H1 (cell line): ENCODE results near the gene RPS3A. TPM values are rescaled to one million over a fixed set of nuclear protein-coding genes. Genes with fewer than 3 reads are reported as not detected.

ENCODE experiments used
- BCL11A ChIP-seq, 2 experiments: IDR thresholded peaks; one replicate each; pipeline ENCODE4 v1.6.1; 2011; ENCODE audit warnings: low read depth in 2 of 2, low read length in 2 of 2, mild to moderate bottlenecking in 2 of 2
- BRCA1 ChIP-seq: IDR thresholded peaks from 2 replicates; pipeline ENCODE4 v1.6.1; 2012; ENCODE audit warnings: low read depth, low read length, improper control_type of control experiment
- EGR1 ChIP-seq: IDR thresholded peaks from 2 replicates; pipeline ENCODE4 v1.6.1; 2011; ENCODE audit warnings: low read depth, low read length, borderline replicate concordance
- HDAC2 ChIP-seq, 2 experiments: fragments of 300-600 bp in 1 of 2; sonication (generic) in 1 of 2; IDR thresholded peaks; 2 replicates each; pipeline ENCODE4 v1.6.1; 2011 to 2012; ENCODE audit warnings: low read depth in 2 of 2, low read length in 2 of 2, mild to moderate bottlenecking in 2 of 2, moderate library complexity in 2 of 2, borderline replicate concordance in 1 of 2, inconsistent platforms in 1 of 2
- RNF2 ChIP-seq: fragments of 200-900, 300-1000 bp; sonication (generic); IDR thresholded peaks from 2 replicates; pipeline ENCODE4 v1.7.1; 2016; ENCODE audit warnings: borderline replicate concordance, low read depth, mild to moderate bottlenecking, antibody characterized with exemption, low read length; ENCODE audit not compliant: poor library complexity, severe bottlenecking; ENCODE audit errors: missing control alignments
- SRF ChIP-seq: IDR thresholded peaks from 2 replicates; pipeline ENCODE4 v1.6.1; 2011; ENCODE audit warnings: mild to moderate bottlenecking, low read depth, low read length, moderate library complexity
- TAF1 ChIP-seq: IDR thresholded peaks from 2 replicates; pipeline ENCODE4 v1.6.1; 2011; ENCODE audit warnings: mild to moderate bottlenecking, low read depth, low read length
- ZNF274 ChIP-seq: IDR thresholded peaks from 2 replicates; pipeline ENCODE4 v1.7.0; 2012; ENCODE audit warnings: low read length, borderline replicate concordance; ENCODE audit errors: extremely low read depth
- polyA plus RNA-seq, 7 experiments: library from polyadenylated mRNA; depleted of rRNA in 3 of 7; stranded (reverse) in 5 of 7; unstranded in 2 of 7; fragments of >200 nt in 5 of 7; fragments of 200-250 nt in 2 of 7; gene quantifications; 1 replicate in 5 of 7; 2 replicates in 1 of 7; 4 replicates in 1 of 7; pipeline versions ENCODE4 v1.2.1 to v1.2.3, GENCODE V29; 2011 to 2013; ENCODE audit warnings: missing spikeins in 2 of 7, mixed read lengths in 2 of 7
- total RNA-seq: library from RNA; stranded (reverse); fragmentation: NEBNext Ultra II Directional; extraction: Animal tissue kit (Norgen Biotek cat#: 25700); gene quantifications from 2 replicates; pipeline ENCODE4 v1.2.1, GENCODE V29; 2021

The RPS3A gene
- total and polyA plus RNA-seq, 2 of the 8 experiments (the other 6 are each of a cell fraction or from before 2014, with no cell fraction given) = 2,162 to 2,822 TPM

- TF ChIP-seq ZNF274 (no peak), RNF2 (no peak), BCL11A (IDR thresholded peaks at IDR 0.05; ENCODE audit: low read depth in 2 of 2, low read length in 2 of 2) (no peak), BRCA1 (peak; percentile 71), SRF (no peak), TAF1 (peak; percentile 100), HDAC2 (IDR thresholded peaks at IDR 0.05; ENCODE audit: borderline replicate concordance in 1 of 2, low read depth in 2 of 2, low read length in 2 of 2) (0 out of 4 replicates have a peak, but pooled peaks of 1 of the 2 experiments have one; percentile 15), EGR1 (peak; percentile 92)
- TF ChIP-seq, all 59 proteins: peak for 34
These were observed at the start of gene RPS3A (continued) for GRCh38 chr4:151099229-151099975.
